Neural progenitor cell (in vitro differentiated cells): ENCODE data around the gene ZNF862.

Source experiments
- CTCF ChIP-seq: fragments of 200-600 bp; sonication (generic); IDR thresholded peaks from 2 replicates; pipeline ENCODE4 v1.5.1; 2017; ENCODE audit warnings: antibody characterized with exemption, mild to moderate bottlenecking
- EZH2phosphoT487 ChIP-seq: fragments of 200-600 bp; sonication (generic); IDR thresholded peaks from 2 replicates; pipeline ENCODE4 v1.6.1; 2017; ENCODE audit warnings: antibody characterized with exemption

GRCh38 chr7:149830997-149831740, 7.0 kb upstream of the ZNF862 start:
- TF ChIP-seq CTCF (no peak), EZH2phosphoT487 (no peak)
